Activated B cell treated with CpG ODN at 0.5 μM for 24 hours (primary cell): ENCODE measurements around the gene DSCAM. TPM values are rescaled to one million over a fixed set of nuclear protein-coding genes. Genes with fewer than 3 reads are reported as not detected.

Experiments
- ATAC-seq: fragments of 200-7000 bp; cut with Tn5 transposase; one replicate; pipeline ENCODE4 v1.10.0; 2021; ENCODE audit warnings: low read depth, mild to moderate bottlenecking, moderate library complexity
- CTCF ChIA-PET: fragments of 350-600 bp; sonication (Branson Sonifier 250); formaldehyde crosslinking; loops from one replicate; lab custom pipeline; 2021; ENCODE audit warnings: antibody characterized with exemption; lab: Charles Lee
- POLR2A ChIA-PET: fragments of 350-600 bp; sonication (Branson Sonifier 250); formaldehyde crosslinking; loops from one replicate; lab custom pipeline; 2021; ENCODE audit warnings: antibody characterized with exemption; lab: Charles Lee
- DNase-seq: peaks from one replicate; pipeline ENCODE4 v3.0.0; 2022
- H3K27ac Mint-ChIP-seq: one replicate; pipeline ENCODE4 v1.8.0; 2020; ENCODE audit warnings: mixed read lengths
- H3K27me3 Mint-ChIP-seq: one replicate; pipeline ENCODE4 v1.8.0; 2021; ENCODE audit warnings: mixed read lengths
- H3K36me3 Mint-ChIP-seq: one replicate; pipeline ENCODE4 v1.8.0; 2021; ENCODE audit warnings: low read depth, mixed read lengths
- H3K4me1 Mint-ChIP-seq: one replicate; pipeline ENCODE4 v1.8.0; 2021; ENCODE audit warnings: mixed read lengths
- H3K4me3 Mint-ChIP-seq: one replicate; pipeline ENCODE4 v1.8.0; 2020; ENCODE audit warnings: mild to moderate bottlenecking, mixed read lengths
- H3K9me3 Mint-ChIP-seq: one replicate; pipeline ENCODE4 v1.8.0; 2020; ENCODE audit warnings: mixed read lengths
- CTCF ChIP-seq: fragments of 200-600 bp; IDR thresholded peaks from one replicate; pipeline ENCODE4 v1.8.0; 2022; ENCODE audit warnings: antibody characterized with exemption, mild to moderate bottlenecking
- intact Hi-C: fragments of 100-400 bp; cut with micrococcal nuclease; formaldehyde crosslinking; loops from one replicate; pipeline ENCODE4 v1.15.1; 2024
- total RNA-seq: library from RNA; stranded (reverse); gene quantifications from 2 replicates; pipeline ENCODE4 v1.2.3, GENCODE V29; 2022

The DSCAM gene
- total RNA-seq, 1 donor from 2014 or later: not detected

DNA sequence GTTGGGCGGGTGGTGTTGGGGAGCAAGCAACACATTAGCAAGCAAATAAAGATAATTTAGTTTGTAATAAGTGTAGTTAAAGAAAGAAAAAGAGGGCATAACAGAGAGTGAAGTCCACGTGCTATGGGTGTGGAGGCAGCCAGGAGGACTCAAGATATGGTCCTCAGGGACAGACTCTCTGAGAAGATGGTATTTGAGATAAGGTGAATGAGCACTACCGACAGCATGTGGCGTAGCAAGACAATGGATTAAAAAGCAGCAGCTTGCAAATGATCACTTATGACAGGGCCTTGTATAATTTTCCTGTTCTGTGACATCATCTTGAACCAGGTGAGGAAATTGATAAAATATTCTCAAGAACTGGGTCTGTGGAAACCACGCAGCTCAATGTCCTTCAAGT lies 491.9 kb downstream of the DSCAM start:
- H3K27ac Mint-ChIP-seq: no peak overlapping the region
- no peak for TF ChIP-seq CTCF
- no peak for DNase-seq
- H3K27me3 Mint-ChIP-seq: no peaks in the 10 kb centered on the region
- H3K9me3 Mint-ChIP-seq: peaks cover 4% of the 10 kb centered on the region
- no peak overlapping the region for H3K4me3 Mint-ChIP-seq
- POLR2A ChIA-PET: no interaction called here
- no peaks in the 10 kb centered on the region for H3K36me3 Mint-ChIP-seq
- CTCF ChIA-PET: no interaction called here
- ATAC-seq: no peak
- intact Hi-C loops: no loop called here
- H3K4me1 Mint-ChIP-seq: no peaks in the 10 kb centered on the region

DNA sequence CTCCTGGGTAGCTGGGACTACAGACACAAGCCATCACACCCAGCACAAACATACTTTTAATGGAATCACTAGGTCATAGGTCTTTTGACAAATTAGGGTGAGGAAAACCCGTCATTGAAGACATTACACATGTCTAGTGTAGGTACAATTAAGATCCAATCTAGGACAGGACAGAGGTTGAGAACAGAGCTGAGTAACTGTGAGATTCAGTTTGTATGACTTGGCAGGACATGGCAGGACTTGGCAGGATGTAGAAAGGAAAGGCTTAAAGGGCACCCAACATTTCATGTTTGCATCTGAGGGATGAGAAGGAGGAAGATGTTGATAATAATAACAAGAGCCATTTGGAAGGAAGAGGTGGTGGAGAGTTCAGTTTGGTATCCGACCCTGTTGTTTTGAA lies 496.0 kb downstream of the DSCAM start:
- intact Hi-C loops: no loop called here
- ChIA-PET POLR2A (no interaction called here), CTCF (no interaction called here)
- Mint-ChIP-seq H3K4me3 (no peak overlapping the region), H3K36me3 (no peaks in the 10 kb centered on the region), H3K9me3 (peaks cover 4% of the 10 kb centered on the region), H3K27me3 (no peaks in the 10 kb centered on the region), H3K27ac (no peak overlapping the region), H3K4me1 (no peaks in the 10 kb centered on the region)
- no peak for ATAC-seq
- DNase-seq: no peak
- TF ChIP-seq CTCF: no peak

GRCh38 chr21:40349591-40349990 lies 497.4 kb downstream of the DSCAM start:
- no peak for TF ChIP-seq CTCF
- H3K27me3 Mint-ChIP-seq: no peaks in the 10 kb centered on the region
- DNase-seq (no peak), ATAC-seq (no peak)
- no peaks in the 10 kb centered on the region for H3K36me3 Mint-ChIP-seq
- H3K9me3 Mint-ChIP-seq: peaks cover 4% of the 10 kb centered on the region
- intact Hi-C loops: no loop called here
- CTCF ChIA-PET: no interaction called here
- H3K4me3 Mint-ChIP-seq: no peak overlapping the region
- H3K4me1 Mint-ChIP-seq: no peaks in the 10 kb centered on the region
- POLR2A ChIA-PET: no interaction called here
- H3K27ac Mint-ChIP-seq: no peak overlapping the region

DNA sequence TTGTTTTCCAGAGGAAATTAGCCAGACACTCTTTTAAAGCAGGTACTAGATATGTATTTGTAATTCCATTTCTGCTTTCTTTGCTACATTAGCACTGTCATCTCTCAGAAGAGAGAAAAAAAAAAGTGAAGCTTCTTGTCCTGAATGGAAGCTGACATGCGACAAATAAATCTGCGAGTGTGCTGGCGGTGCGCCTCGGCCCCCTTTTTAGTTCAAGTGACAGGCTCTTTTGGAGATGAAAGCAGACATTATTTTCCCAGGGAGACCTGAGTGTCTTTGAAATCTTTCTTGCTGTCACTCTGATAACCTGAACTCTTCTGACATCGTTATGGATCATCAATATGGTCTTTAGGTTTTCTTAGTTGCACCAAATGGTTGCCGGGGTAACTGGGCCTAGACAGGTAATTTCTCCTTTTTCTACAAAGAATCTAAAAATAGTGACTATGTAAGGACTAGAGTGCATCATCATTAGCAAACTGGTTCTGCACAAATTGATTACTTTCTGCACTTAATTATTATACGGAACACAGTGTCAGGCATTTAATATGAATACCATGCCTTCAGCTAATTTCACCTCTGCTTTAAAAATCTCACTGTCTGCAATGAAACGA lies 501.1 kb downstream of the DSCAM start:
- ChIA-PET POLR2A (no interaction called here), CTCF (no interaction called here)
- H3K27me3 Mint-ChIP-seq: no peaks in the 10 kb centered on the region
- H3K4me3 Mint-ChIP-seq: no peak overlapping the region
- H3K27ac Mint-ChIP-seq: no peak overlapping the region
- no peak for TF ChIP-seq CTCF
- no peaks in the 10 kb centered on the region for H3K4me1 Mint-ChIP-seq
- ATAC-seq: no peak
- no peaks in the 10 kb centered on the region for H3K36me3 Mint-ChIP-seq
- peaks cover 2% of the 10 kb centered on the region for H3K9me3 Mint-ChIP-seq
- DNase-seq: no peak
- intact Hi-C loops: no loop called here

DNA sequence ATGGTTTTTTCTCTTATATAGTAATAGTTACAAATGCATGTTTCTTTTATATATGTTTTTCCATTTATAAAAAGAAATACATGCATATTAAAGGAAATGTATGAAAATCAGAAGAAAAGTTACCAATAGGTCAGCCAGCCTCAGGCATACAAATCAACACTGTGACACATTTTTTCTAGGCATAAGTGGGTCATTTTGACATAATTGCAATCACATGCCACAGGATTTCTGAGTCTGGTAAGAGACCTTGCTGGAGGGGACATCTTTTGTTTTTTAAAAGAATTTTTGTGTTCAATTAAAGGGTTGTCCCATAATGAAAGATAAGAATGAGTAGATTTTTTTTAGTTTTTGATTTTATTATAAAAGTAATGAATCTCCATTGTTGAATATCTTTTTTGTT lies 506.6 kb downstream of the DSCAM start:
- H3K36me3 Mint-ChIP-seq: no peaks in the 10 kb centered on the region
- H3K4me3 Mint-ChIP-seq: no peak overlapping the region
- POLR2A ChIA-PET: no interaction called here
- H3K4me1 Mint-ChIP-seq: no peaks in the 10 kb centered on the region
- DNase-seq: no peak
- no peaks in the 10 kb centered on the region for H3K27me3 Mint-ChIP-seq
- no peak for TF ChIP-seq CTCF
- intact Hi-C loops: no loop called here
- H3K9me3 Mint-ChIP-seq: no peaks in the 10 kb centered on the region
- CTCF ChIA-PET: no interaction called here
- H3K27ac Mint-ChIP-seq: no peak overlapping the region
- ATAC-seq: no peak
